NCI-H1417 (cell line): Measurements from ENCODE around the gene MVB12B.

ENCODE experiments used
- DNase-seq, 3 experiments: peaks; one replicate each; lab custom pipeline; 2025; lab: John Stamatoyannopoulos, UW

The MVB12B gene

GRCh38 chr9:126363250-126363649 lies 36.6 kb downstream of the MVB12B start:
- no peak for DNase-seq

- no peak for DNase-seq
Measured at GRCh38 chr9:126363847-126364671, 37.4 kb downstream of the MVB12B start.

GRCh38 chr9:126365780-126366179 lies 39.2 kb downstream of the MVB12B start:
- no peak for DNase-seq

GRCh38 chr9:126366366-126367011 lies 39.9 kb downstream of the MVB12B start:
- DNase-seq, result no peak

- no peak for DNase-seq
Measured at GRCh38 chr9:126367139-126367538, 40.5 kb downstream of the MVB12B start.

GRCh38 chr9:126367616-126368015 lies 41.0 kb downstream of the MVB12B start:
- DNase-seq, result no peak

GRCh38 chr9:126368020-126368419 lies 41.4 kb downstream of the MVB12B start:
- DNase-seq, result no peak

- DNase-seq, result no peak
Measured at GRCh38 chr9:126371007-126371870, 44.6 kb downstream of the MVB12B start.

- DNase-seq, result no peak
Measured at GRCh38 chr9:126372716-126373115, 46.1 kb downstream of the MVB12B start.

- DNase-seq, result peak in 2 of 3 experiments; percentile 54 to 64
Measured at GRCh38 chr9:126373241-126373640, 46.6 kb downstream of the MVB12B start.

GRCh38 chr9:126374366-126374781 lies 47.7 kb downstream of the MVB12B start:
- no peak for DNase-seq

- DNase-seq, result no peak
Measured at GRCh38 chr9:126375386-126375785, 48.8 kb downstream of the MVB12B start.

- peak in 2 of 3 experiments; percentile 50 to 64 for DNase-seq
Measured at GRCh38 chr9:126376311-126377175, 49.9 kb downstream of the MVB12B start.

GRCh38 chr9:126377176-126377509 lies 50.5 kb downstream of the MVB12B start:
- no peak for DNase-seq

GRCh38 chr9:126377536-126377935 lies 50.9 kb downstream of the MVB12B start:
- no peak for DNase-seq

- DNase-seq, result no peak
Measured at GRCh38 chr9:126378761-126379160, 52.1 kb downstream of the MVB12B start.

GRCh38 chr9:126379661-126380360 lies 53.2 kb downstream of the MVB12B start:
- no peak for DNase-seq

GRCh38 chr9:126380447-126380846 lies 53.8 kb downstream of the MVB12B start:
- no peak for DNase-seq

GRCh38 chr9:126381195-126381594 lies 54.6 kb downstream of the MVB12B start:
- DNase-seq, result no peak

GRCh38 chr9:126383406-126384046 lies 56.9 kb downstream of the MVB12B start:
- DNase-seq, result peak in 1 of 3 experiments; percentile 41
